Activated naive CD4-positive, alpha-beta T cell treated with anti-CD3 and anti-CD28 coated beads for 36 hours (primary cell): Measurements from ENCODE around the gene CHST7. TPM values are rescaled to one million over a fixed set of nuclear protein-coding genes. Genes with fewer than 3 reads are reported as not detected.

ENCODE experiments used
- CTCF ChIA-PET: fragments of 350-600 bp; sonication (Branson Sonifier 250); formaldehyde crosslinking; loops from one replicate; lab custom pipeline; 2021; ENCODE audit warnings: antibody characterized with exemption; lab: Charles Lee
- DNase-seq: peaks from one replicate; pipeline ENCODE4 v3.0.0-alpha.2; 2020
- H3K27ac Mint-ChIP-seq: one replicate; pipeline ENCODE4 v1.8.0; 2021; ENCODE audit warnings: mild to moderate bottlenecking, mixed read lengths
- H3K27me3 Mint-ChIP-seq: one replicate; pipeline ENCODE4 v1.8.0; 2021; ENCODE audit warnings: low read depth, mixed read lengths
- H3K36me3 Mint-ChIP-seq: one replicate; pipeline ENCODE4 v1.8.0; 2021; ENCODE audit warnings: low read depth, mixed read lengths
- H3K4me1 Mint-ChIP-seq: one replicate; pipeline ENCODE4 v1.8.0; 2021; ENCODE audit warnings: low read depth, mixed read lengths
- H3K4me3 Mint-ChIP-seq: one replicate; pipeline ENCODE4 v1.8.0; 2021; ENCODE audit warnings: mild to moderate bottlenecking, moderate library complexity, mixed read lengths
- H3K9me3 Mint-ChIP-seq: one replicate; pipeline ENCODE4 v1.8.0; 2021; ENCODE audit warnings: mixed read lengths
- intact Hi-C: fragments of 100-400 bp; cut with micrococcal nuclease; formaldehyde crosslinking; loops from one replicate; pipeline ENCODE4 v1.15.1; 2023
- total RNA-seq, 2 experiments: library from RNA; stranded (reverse); gene quantifications; one replicate each; pipeline ENCODE4 v1.2.3, GENCODE V29; 2021

CHST7 gene
- total RNA-seq, 2 experiments from 2014 or later = 0.79 to 0.99 TPM

DNA sequence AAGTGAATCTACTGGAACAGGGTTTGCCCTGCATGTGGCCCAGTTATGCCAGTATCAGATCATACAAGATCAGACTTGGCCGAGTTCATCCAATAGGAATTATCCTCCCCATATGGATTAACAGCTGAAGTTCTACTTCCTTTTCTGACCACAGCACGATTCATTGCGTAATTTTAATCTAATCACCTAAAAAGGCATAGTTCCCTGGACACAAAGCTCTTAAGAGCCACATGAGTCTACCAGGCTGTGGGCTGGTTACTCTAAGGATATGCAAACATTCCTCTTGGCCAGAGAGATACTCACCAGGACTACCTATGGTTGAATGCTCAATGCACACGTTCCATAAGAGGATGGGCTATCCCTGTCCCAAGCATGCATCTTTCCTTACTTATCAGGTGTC, 46.9 kb downstream of the CHST7 start:
- intact Hi-C loops = loop anchor here (10.0 kb wide), 1 partner anchor 296 kb away; no protein-coding TSS in a partner anchor
- peaks cover 4% of the 10 kb centered on the region for H3K4me1 Mint-ChIP-seq
- CTCF ChIA-PET = no interaction called here
- no peak overlapping the region for H3K27ac Mint-ChIP-seq
- no peaks in the 10 kb centered on the region for H3K9me3 Mint-ChIP-seq
- H3K4me3 Mint-ChIP-seq = no peak overlapping the region
- DNase-seq = no peak
- peaks cover 4% of the 10 kb centered on the region for H3K27me3 Mint-ChIP-seq
- H3K36me3 Mint-ChIP-seq = peaks cover 29% of the 10 kb centered on the region

DNA sequence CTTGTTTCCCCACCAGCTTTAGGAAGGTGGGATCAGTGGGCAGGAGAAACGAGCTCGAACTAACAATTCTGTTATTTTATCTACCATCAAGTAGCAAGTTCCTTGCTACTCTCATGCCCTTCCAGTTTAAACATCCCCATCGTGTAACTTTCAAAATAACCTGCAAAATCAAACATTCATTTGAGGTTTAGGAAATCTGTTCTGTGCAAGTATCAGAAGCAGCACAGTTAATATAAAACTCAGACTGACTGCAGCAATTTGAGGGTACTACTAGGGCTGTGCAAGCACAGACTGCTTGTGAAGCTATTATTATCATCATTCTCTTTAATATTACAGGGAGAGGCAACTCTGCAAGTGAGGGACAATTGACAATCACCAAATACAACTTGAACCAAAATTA, 48.0 kb downstream of the CHST7 start:
- Mint-ChIP-seq H3K9me3 (no peaks in the 10 kb centered on the region), H3K27me3 (peaks cover 4% of the 10 kb centered on the region), H3K4me1 (peaks cover 6% of the 10 kb centered on the region), H3K27ac (no peak overlapping the region), H3K36me3 (peaks cover 31% of the 10 kb centered on the region), H3K4me3 (no peak overlapping the region)
- DNase-seq = no peak
- intact Hi-C loops = loop anchor here (10.0 kb wide), 1 partner anchor 297 kb away; no protein-coding TSS in a partner anchor
- CTCF ChIA-PET = no interaction called here

DNA sequence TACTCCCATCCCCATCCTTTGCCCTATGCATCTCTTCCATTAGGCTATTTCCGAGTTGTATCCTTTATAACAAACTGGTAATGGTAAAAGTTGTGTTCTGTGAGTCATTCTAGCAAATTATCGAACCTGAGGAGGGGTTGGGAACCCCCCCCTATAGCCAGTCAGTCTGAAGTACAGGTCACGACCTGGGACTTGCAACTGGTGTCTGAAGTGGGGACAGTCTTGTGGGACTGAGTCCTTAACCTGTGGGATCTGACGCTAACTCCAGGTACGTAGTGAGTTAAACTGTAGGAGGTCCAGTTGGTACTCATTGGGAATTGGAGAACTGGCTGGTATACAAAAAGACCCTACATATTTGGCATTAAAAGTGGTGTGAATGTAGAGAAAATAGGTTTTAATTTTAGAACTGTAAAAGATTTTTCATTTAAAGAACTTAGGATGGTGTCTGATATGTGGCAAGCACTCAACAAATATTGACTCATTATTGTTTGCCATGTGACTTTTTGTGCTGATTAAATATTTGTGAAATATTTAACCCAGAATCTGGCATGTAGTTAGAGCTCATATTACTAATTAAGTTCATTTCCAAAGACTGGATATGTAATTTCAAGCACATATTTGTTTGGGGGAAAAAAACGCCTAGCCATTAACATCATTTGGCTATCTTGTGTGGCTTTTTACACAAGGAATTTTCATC, 50.7 kb downstream of the CHST7 start:
- intact Hi-C loops = loop anchor here (10.0 kb wide), 1 partner anchor 299 kb away; no protein-coding TSS in a partner anchor
- peaks cover 2% of the 10 kb centered on the region for H3K27me3 Mint-ChIP-seq
- peaks cover 18% of the 10 kb centered on the region for H3K36me3 Mint-ChIP-seq
- peaks cover 24% of the 10 kb centered on the region for H3K4me1 Mint-ChIP-seq
- CTCF ChIA-PET = interaction anchor here (0.7 kb wide), 1 partner anchor 18 kb away, joined by 3 read pairs; no protein-coding TSS in a partner anchor
- no peak overlapping the region for H3K4me3 Mint-ChIP-seq
- no peak for DNase-seq
- no peaks in the 10 kb centered on the region for H3K9me3 Mint-ChIP-seq
- no peak overlapping the region for H3K27ac Mint-ChIP-seq

GRCh38 chrX:46626566-46626965, 53.0 kb downstream of the CHST7 start:
- CTCF ChIA-PET = no interaction called here

GRCh38 chrX:46627062-46627461, 53.5 kb downstream of the CHST7 start:
- peaks cover 24% of the 10 kb centered on the region for H3K4me1 Mint-ChIP-seq
- H3K4me3 Mint-ChIP-seq = no peak overlapping the region
- CTCF ChIA-PET = no interaction called here
- intact Hi-C loops = loop anchor here (5.0 to 10.0 kb wide), 2 partner anchors 40 to 302 kb away; no protein-coding TSS in a partner anchor
- no peaks in the 10 kb centered on the region for H3K9me3 Mint-ChIP-seq
- H3K27me3 Mint-ChIP-seq = peaks cover 2% of the 10 kb centered on the region
- H3K27ac Mint-ChIP-seq = no peak overlapping the region
- no peak for DNase-seq
- H3K36me3 Mint-ChIP-seq = peaks cover 11% of the 10 kb centered on the region

More at GRCh38 chrX:46626566-46626965, 53.0 kb downstream of the CHST7 start:
- DNase-seq = peak; percentile 63
- Mint-ChIP-seq H3K9me3 (no peaks in the 10 kb centered on the region), H3K4me3 (no peak overlapping the region), H3K36me3 (peaks cover 11% of the 10 kb centered on the region), H3K27me3 (peaks cover 2% of the 10 kb centered on the region), H3K4me1 (peaks cover 24% of the 10 kb centered on the region), H3K27ac (no peak overlapping the region)
- intact Hi-C loops = loop anchor here (1.0 to 10.0 kb wide), 3 partner anchors 39 to 302 kb away; no protein-coding TSS in a partner anchor

- no peak overlapping the region for H3K4me3 Mint-ChIP-seq
- CTCF ChIA-PET = interaction anchor here (0.6 kb wide), 1 partner anchor 45 kb away, joined by 3 read pairs; no protein-coding TSS in a partner anchor
- H3K4me1 Mint-ChIP-seq = peaks cover 24% of the 10 kb centered on the region
- no peak for DNase-seq
- H3K27me3 Mint-ChIP-seq = peaks cover 2% of the 10 kb centered on the region
- no peaks in the 10 kb centered on the region for H3K9me3 Mint-ChIP-seq
- H3K27ac Mint-ChIP-seq = no peak overlapping the region
- H3K36me3 Mint-ChIP-seq = peaks cover 11% of the 10 kb centered on the region
- intact Hi-C loops = loop anchor here (5.0 to 10.0 kb wide), 2 partner anchors 41 to 303 kb away; no protein-coding TSS in a partner anchor
Measured at GRCh38 chrX:46627711-46628419, 54.3 kb downstream of the CHST7 start.

- intact Hi-C loops = loop anchor here (5.0 to 10.0 kb wide), 2 partner anchors 41 to 304 kb away; no protein-coding TSS in a partner anchor
- peaks cover 11% of the 10 kb centered on the region for H3K36me3 Mint-ChIP-seq
- peaks cover 24% of the 10 kb centered on the region for H3K4me1 Mint-ChIP-seq
- no peaks in the 10 kb centered on the region for H3K9me3 Mint-ChIP-seq
- no peak overlapping the region for H3K4me3 Mint-ChIP-seq
- CTCF ChIA-PET = interaction anchor here (0.6 kb wide), 1 partner anchor 44 kb away, joined by 3 read pairs; no protein-coding TSS in a partner anchor
- peak; percentile 6 for DNase-seq
- no peak overlapping the region for H3K27ac Mint-ChIP-seq
- no peaks in the 10 kb centered on the region for H3K27me3 Mint-ChIP-seq
Measured at GRCh38 chrX:46628460-46629371, 55.2 kb downstream of the CHST7 start.

- Mint-ChIP-seq H3K27ac (no peak overlapping the region), H3K36me3 (peaks cover 11% of the 10 kb centered on the region), H3K9me3 (no peaks in the 10 kb centered on the region), H3K27me3 (no peaks in the 10 kb centered on the region), H3K4me3 (no peak overlapping the region), H3K4me1 (peaks cover 32% of the 10 kb centered on the region)
- intact Hi-C loops = no loop called here
- CTCF ChIA-PET = no interaction called here
- DNase-seq = no peak
Measured at GRCh38 chrX:46630141-46630540, 56.6 kb downstream of the CHST7 start.

- Mint-ChIP-seq H3K27me3 (no peaks in the 10 kb centered on the region), H3K4me1 (peaks cover 21% of the 10 kb centered on the region), H3K27ac (no peak overlapping the region), H3K4me3 (no peak overlapping the region), H3K9me3 (no peaks in the 10 kb centered on the region), H3K36me3 (peaks cover 7% of the 10 kb centered on the region)
- intact Hi-C loops = loop anchor here (2.0 kb wide), 1 partner anchor 62 kb away; the partner anchor contains the start of gene CHST7
- CTCF ChIA-PET = interaction anchor here (1.0 kb wide), 1 partner anchor 52 kb away, joined by 4 read pairs; no protein-coding TSS in a partner anchor
- DNase-seq = no peak
Measured at GRCh38 chrX:46634577-46634976, 61.0 kb downstream of the CHST7 start.

DNA sequence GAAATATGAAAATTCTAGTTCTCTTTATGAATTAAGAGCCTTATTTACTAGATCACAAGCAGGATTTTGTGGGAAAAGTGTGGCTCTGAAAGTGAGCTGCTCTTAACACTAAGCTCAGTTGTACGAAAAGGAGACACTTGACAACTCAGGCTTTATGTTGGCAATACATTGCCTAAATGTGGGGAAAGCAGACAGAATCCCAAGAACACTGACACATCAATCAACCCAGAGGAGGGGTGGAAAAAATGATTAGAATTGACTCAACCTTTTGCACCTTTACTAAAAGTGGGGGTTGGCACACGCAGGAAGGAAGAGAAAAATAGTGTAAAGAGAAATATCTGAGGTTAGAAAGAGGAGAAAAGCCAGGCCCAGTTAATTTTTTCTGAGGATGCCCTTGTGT, 61.6 kb downstream of the CHST7 start:
- Mint-ChIP-seq H3K4me1 (peaks cover 21% of the 10 kb centered on the region), H3K36me3 (peaks cover 6% of the 10 kb centered on the region), H3K4me3 (no peak overlapping the region), H3K9me3 (no peaks in the 10 kb centered on the region), H3K27me3 (no peaks in the 10 kb centered on the region), H3K27ac (no peak overlapping the region)
- intact Hi-C loops = loop anchor here (2.0 kb wide), 1 partner anchor 62 kb away; the partner anchor contains the start of gene CHST7
- DNase-seq = no peak
- CTCF ChIA-PET = interaction anchor here (1.0 kb wide), 1 partner anchor 52 kb away, joined by 4 read pairs; no protein-coding TSS in a partner anchor

DNA sequence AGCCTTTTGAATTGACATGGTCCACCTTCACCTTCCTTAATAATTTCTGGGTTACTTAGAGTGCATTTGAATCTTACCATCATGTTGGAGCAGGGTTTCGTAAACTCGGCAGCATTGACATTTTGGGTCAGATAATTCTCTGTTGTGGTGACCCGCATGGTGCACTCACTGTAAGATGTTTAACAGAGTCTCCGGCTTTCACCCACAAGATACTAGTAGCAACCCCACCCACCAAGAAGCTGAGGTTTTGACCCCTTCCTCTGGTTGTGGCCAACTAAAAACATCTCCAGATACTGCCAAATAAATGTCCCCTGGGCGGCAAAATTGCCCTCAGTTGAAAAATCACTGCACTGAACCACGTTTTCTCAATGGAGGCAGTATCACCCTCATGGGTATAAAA, 62.7 kb downstream of the CHST7 start:
- intact Hi-C loops = no loop called here
- Mint-ChIP-seq H3K9me3 (no peaks in the 10 kb centered on the region), H3K4me3 (no peak overlapping the region), H3K4me1 (peaks cover 21% of the 10 kb centered on the region), H3K27me3 (no peaks in the 10 kb centered on the region), H3K36me3 (peaks cover 5% of the 10 kb centered on the region), H3K27ac (no peak overlapping the region)
- CTCF ChIA-PET = no interaction called here
- DNase-seq = no peak
